ENCODE measurements around the gene NT5C2.
"Not testable (repeated sequence)": the region's sequence is repeated elsewhere in the genome, so short reads cannot be mapped to it uniquely, and the experiment has no call there.

The NT5C2 gene

GRCh38 chr10:103193107-103193819 lies at the start of gene NT5C2:
NT5C2 (minus strand) TSS chr10:103193272; CDS start chr10:103174958, 18,314 bp downstream.
- Histone ChIP-seq H3K27ac (peak within 1 kb of the TSS; percentile 93 to 100 (median 98)), H3K4me3 (peak within 1 kb of the TSS; percentile 73 to 98 (median 95))

GRCh38 chr10:103241262-103242011 lies 48.4 kb upstream of the NT5C2 start:
- Histone ChIP-seq H3K4me3 (peak overlapping the region in 1 of 7 experiments; percentile 1), H3K27ac (peak overlapping the region in 20 of 21 experiments; percentile 25 to 81 (median 74))

- no peak overlapping the region for H3K4me3 ChIP-seq
- H3K27ac ChIP-seq = peak overlapping the region in 3 of 21 experiments; percentile 27 to 78 (median 56)
Observed at GRCh38 chr10:103238506-103239252, 45.6 kb upstream of the NT5C2 start.

- no peak overlapping the region for H3K4me3 ChIP-seq
- H3K27ac ChIP-seq = no peak overlapping the region
Observed at GRCh38 chr10:103235775-103236174, 42.7 kb upstream of the NT5C2 start.

GRCh38 chr10:103232772-103233488 lies 39.9 kb upstream of the NT5C2 start:
- no peak overlapping the region for H3K27ac ChIP-seq
- no peak overlapping the region for H3K4me3 ChIP-seq

GRCh38 chr10:103232131-103232673 lies 39.1 kb upstream of the NT5C2 start:
- Histone ChIP-seq H3K4me3 (no peak overlapping the region), H3K27ac (peak overlapping the region in 1 of 21 experiments; percentile 3)

- no peak overlapping the region for H3K4me3 ChIP-seq
- peak overlapping the region in 5 of 21 experiments; percentile 3 to 72 (median 44) for H3K27ac ChIP-seq
Observed at GRCh38 chr10:103231047-103231551, 38.0 kb upstream of the NT5C2 start.

GRCh38 chr10:103227416-103227815 lies 34.3 kb upstream of the NT5C2 start:
- no peak overlapping the region for H3K4me3 ChIP-seq
- no peak overlapping the region for H3K27ac ChIP-seq

GRCh38 chr10:103225939-103226338 lies 32.9 kb upstream of the NT5C2 start:
- Histone ChIP-seq H3K27ac (no peak overlapping the region), H3K4me3 (no peak overlapping the region)

GRCh38 chr10:103224721-103225120 lies 31.6 kb upstream of the NT5C2 start:
- not testable (repeated sequence) for H3K4me3 ChIP-seq, H3K27ac ChIP-seq

- H3K27ac ChIP-seq = no peak overlapping the region
- H3K4me3 ChIP-seq = no peak overlapping the region
Observed at GRCh38 chr10:103224133-103224532, 31.1 kb upstream of the NT5C2 start.

GRCh38 chr10:103216362-103216761 lies 23.3 kb upstream of the NT5C2 start:
- not testable (repeated sequence) for H3K4me3 ChIP-seq, H3K27ac ChIP-seq

- Histone ChIP-seq H3K27ac (no peak overlapping the region), H3K4me3 (no peak overlapping the region)
Observed at GRCh38 chr10:103215601-103216000, 22.5 kb upstream of the NT5C2 start.

- not testable (repeated sequence) for H3K27ac ChIP-seq, H3K4me3 ChIP-seq
Observed at GRCh38 chr10:103210262-103210661, 17.2 kb upstream of the NT5C2 start.

- not testable (repeated sequence) for H3K27ac ChIP-seq, H3K4me3 ChIP-seq
Observed at GRCh38 chr10:103207643-103208042, 14.6 kb upstream of the NT5C2 start.

- H3K4me3 ChIP-seq = no peak overlapping the region
- H3K27ac ChIP-seq = no peak overlapping the region
Observed at GRCh38 chr10:103207141-103207540, 14.1 kb upstream of the NT5C2 start.

GRCh38 chr10:103206715-103207114 lies 13.6 kb upstream of the NT5C2 start:
- not testable (repeated sequence) for H3K27ac ChIP-seq, H3K4me3 ChIP-seq

- H3K27ac ChIP-seq, H3K4me3 ChIP-seq: not testable (repeated sequence)
Observed at GRCh38 chr10:103205401-103205800, 12.3 kb upstream of the NT5C2 start.

All from skin epidermis (tissue), 12 donors.